ENCODE data around the gene INHBC.

- TF ChIP-seq CTCF (IDR thresholded peaks at IDR 0.05), result no peak
- TF ChIP-seq POLR2A (IDR thresholded peaks at IDR 0.05), result peak; percentile 83
- peak; percentile 97 for TF ChIP-seq POLR2AphosphoS5 (IDR thresholded peaks at IDR 0.05)
These were observed 3.5 kb upstream of the INHBC start, which contains the start of gene R3HDM2 for GRCh38 chr12:57430931-57431566.

All from breast epithelium (tissue), 3 donors.